ENCODE results near the gene RTRAF.

The RTRAF gene

GRCh38 chr14:51996148-51996746 lies 6.9 kb downstream of the RTRAF start:
- DNase-seq = no peak

GRCh38 chr14:51998348-51998747 lies 9.0 kb downstream of the RTRAF start:
- no peak for DNase-seq

GRCh38 chr14:51999084-51999483 lies 9.7 kb downstream of the RTRAF start:
- DNase-seq = no peak

- DNase-seq = no peak
Measured at GRCh38 chr14:52000019-52000582, 10.8 kb downstream of the RTRAF start.

- no peak for DNase-seq
Measured at GRCh38 chr14:52000696-52001095, 11.3 kb downstream of the RTRAF start.

- no peak for DNase-seq
Measured at GRCh38 chr14:52002542-52002941, 13.2 kb downstream of the RTRAF start.

GRCh38 chr14:52003324-52003723 lies 14.0 kb downstream of the RTRAF start:
- DNase-seq = no peak

GRCh38 chr14:52005625-52006024 lies 16.3 kb downstream of the RTRAF start:
- no peak for DNase-seq

GRCh38 chr14:52006361-52006760 lies 17.0 kb downstream of the RTRAF start:
- no peak for DNase-seq

- no peak for DNase-seq
Measured at GRCh38 chr14:52007211-52007610, 17.9 kb downstream of the RTRAF start.

- DNase-seq = no peak
Measured at GRCh38 chr14:52007637-52008036, 18.3 kb downstream of the RTRAF start.

- DNase-seq = no peak
Measured at GRCh38 chr14:52008136-52008535, 18.8 kb downstream of the RTRAF start.

GRCh38 chr14:52010173-52010693 lies 20.9 kb downstream of the RTRAF start:
- DNase-seq = no peak

GRCh38 chr14:52011523-52011922 lies 22.2 kb downstream of the RTRAF start:
- DNase-seq = no peak

- no peak for DNase-seq
Measured at GRCh38 chr14:52012635-52013034, 23.3 kb downstream of the RTRAF start.

- DNase-seq = no peak
Measured at GRCh38 chr14:52013984-52014600, 24.7 kb downstream of the RTRAF start.

- no peak for DNase-seq
Measured at GRCh38 chr14:52014601-52015267, 25.4 kb downstream of the RTRAF start.

- DNase-seq = no peak
Measured at GRCh38 chr14:52015411-52016030, 26.2 kb downstream of the RTRAF start.

GRCh38 chr14:52018252-52018651 lies 28.9 kb downstream of the RTRAF start:
- no peak for DNase-seq

- no peak for DNase-seq
Measured at GRCh38 chr14:52018970-52019369, 29.6 kb downstream of the RTRAF start.

GRCh38 chr14:52020161-52020714 lies 30.9 kb downstream of the RTRAF start:
- no peak for DNase-seq

- DNase-seq = no peak
Measured at GRCh38 chr14:52020866-52021717, 31.7 kb downstream of the RTRAF start.

All from 8988T (cell line).